GM23338 (cell line): ENCODE data around the gene ZNF562. TPM values are rescaled to one million over a fixed set of nuclear protein-coding genes. Genes with fewer than 3 reads are reported as not detected.

ENCODE experiments used
- ATAC-seq: fragments of 200-7000 bp; cut with Tn5 transposase; 3 replicates; pipeline ENCODE4 v1.9.1; 2020
- DNase-seq: peaks from one replicate; pipeline ENCODE4 v3.0.0-alpha.2; 2015; ENCODE audit warnings: low spot score
- H2AFZ ChIP-seq: fragments of 200-600 bp; sonication (generic); 2 replicates; pipeline ENCODE4 v1.8.0; 2016; ENCODE audit warnings: antibody characterized with exemption, mild to moderate bottlenecking, moderate library complexity
- H3F3A ChIP-seq: fragments of 200-600 bp; sonication (generic); replicated peaks from 2 replicates; pipeline ENCODE4 v1.8.0; 2017; ENCODE audit warnings: antibody characterized with exemption, mixed run types, low read depth
- H3K27ac ChIP-seq: fragments of 200-600 bp; sonication (generic); 2 replicates; pipeline ENCODE4 v1.6.1; 2016; ENCODE audit warnings: low read depth
- H3K27me3 ChIP-seq: fragments of 200-600 bp; sonication (generic); 2 replicates; pipeline ENCODE4 v1.8.0; 2016; ENCODE audit warnings: mild to moderate bottlenecking, mixed run types, moderate library complexity; ENCODE audit not compliant: insufficient read depth
- H3K36me3 ChIP-seq: fragments of 200-600 bp; sonication (generic); 2 replicates; pipeline ENCODE4 v1.8.0; 2016; ENCODE audit warnings: mild to moderate bottlenecking; ENCODE audit not compliant: insufficient read depth
- H3K4me1 ChIP-seq: fragments of 200-600 bp; sonication (generic); 2 replicates; pipeline ENCODE4 v1.8.0; 2016; ENCODE audit warnings: mild to moderate bottlenecking, moderate library complexity; ENCODE audit not compliant: insufficient read depth
- H3K4me2 ChIP-seq: fragments of 200-600 bp; sonication (generic); 2 replicates; pipeline ENCODE4 v1.7.1; 2017; ENCODE audit warnings: mixed run types
- H3K4me3 ChIP-seq: fragments of 200-600 bp; sonication (generic); 2 replicates; pipeline ENCODE4 v1.6.1; 2016; ENCODE audit warnings: mixed run types
- H3K79me2 ChIP-seq: fragments of 200-600 bp; sonication (generic); replicated peaks from 2 replicates; pipeline ENCODE4 v1.8.0; 2017; ENCODE audit warnings: mild to moderate bottlenecking; ENCODE audit not compliant: insufficient read depth
- H3K9me2 ChIP-seq: fragments of 200-600 bp; sonication (generic); 2 replicates; pipeline ENCODE4 v1.8.0; 2017; ENCODE audit not compliant: insufficient read depth
- H4K20me1 ChIP-seq: fragments of 200-600 bp; sonication (generic); replicated peaks from 2 replicates; pipeline ENCODE4 v1.8.0; 2017; ENCODE audit warnings: mild to moderate bottlenecking; ENCODE audit not compliant: insufficient read depth
- H3K27ac Mint-ChIP-seq: 2 replicates; pipeline ENCODE4 v1.8.0; 2020; ENCODE audit warnings: inconsistent platforms, mild to moderate bottlenecking, moderate library complexity, mixed read lengths
- H3K27me3 Mint-ChIP-seq: 3 replicates; pipeline ENCODE4 v1.8.0; 2022; ENCODE audit warnings: low read depth, mild to moderate bottlenecking, moderate library complexity, mixed read lengths, inconsistent platforms; ENCODE audit not compliant: insufficient read depth, poor library complexity
- H3K36me3 Mint-ChIP-seq: 3 replicates; pipeline ENCODE4 v1.8.0; 2021; ENCODE audit warnings: low read depth, mild to moderate bottlenecking, inconsistent platforms, moderate library complexity, mixed read lengths
- H3K4me1 Mint-ChIP-seq: 3 replicates; pipeline ENCODE4 v1.8.0; 2020; ENCODE audit warnings: mild to moderate bottlenecking, inconsistent platforms, mixed read lengths
- H3K4me3 Mint-ChIP-seq: 3 replicates; pipeline ENCODE4 v1.8.0; 2021; ENCODE audit warnings: moderate library complexity, mild to moderate bottlenecking, inconsistent platforms, mixed read lengths
- H3K9me3 Mint-ChIP-seq: 3 replicates; pipeline ENCODE4 v1.8.0; 2020; ENCODE audit warnings: moderate library complexity, mild to moderate bottlenecking, inconsistent platforms, mixed read lengths
- JUNB ChIP-seq: IDR thresholded peaks from one replicate; pipeline ENCODE4 v1.6.1; 2016; ENCODE audit warnings: antibody characterized with exemption; ENCODE audit not compliant: unreplicated experiment
- POLR2AphosphoS5 ChIP-seq: IDR thresholded peaks from 2 replicates; pipeline ENCODE4 v1.6.1; 2016; ENCODE audit warnings: antibody characterized with exemption, low read depth
- ZNF114 ChIP-seq: fragments of 250-450 bp; sonication (Bioruptor Pico); IDR thresholded peaks from 2 replicates; pipeline ENCODE4 v1.5.0; 2020; ENCODE audit warnings: mild to moderate bottlenecking, moderate library complexity
- polyA plus RNA-seq: library from polyadenylated mRNA; unstranded; fragments of >200 nt; fragmentation: Nextera tagmentation; extraction: Ambion mirVana; gene quantifications from 2 replicates; pipeline ENCODE4 v1.2.1, GENCODE V29; 2016
- total RNA-seq: library from RNA; depleted of rRNA; stranded (reverse); fragments of >200 nt; shearing (Covaris generic); gene quantifications from 2 replicates; pipeline ENCODE4 v1.2.3, GENCODE V29; 2014
- TF ChIP-seq, protein P1 (sequence below): IDR thresholded peaks from one replicate; pipeline ENCODE4 v1.6.1; 2018; ENCODE audit warnings: antibody characterized with exemption; ENCODE audit not compliant: unreplicated experiment
- TF ChIP-seq, protein P2 (sequence below): IDR thresholded peaks from 2 replicates; pipeline ENCODE4 v1.6.1; 2016; ENCODE audit warnings: antibody characterized with exemption

The ZNF562 gene
- total and polyA plus RNA-seq, 2 experiments from 2014 or later: 15.6 to 68.8 TPM

DNA sequence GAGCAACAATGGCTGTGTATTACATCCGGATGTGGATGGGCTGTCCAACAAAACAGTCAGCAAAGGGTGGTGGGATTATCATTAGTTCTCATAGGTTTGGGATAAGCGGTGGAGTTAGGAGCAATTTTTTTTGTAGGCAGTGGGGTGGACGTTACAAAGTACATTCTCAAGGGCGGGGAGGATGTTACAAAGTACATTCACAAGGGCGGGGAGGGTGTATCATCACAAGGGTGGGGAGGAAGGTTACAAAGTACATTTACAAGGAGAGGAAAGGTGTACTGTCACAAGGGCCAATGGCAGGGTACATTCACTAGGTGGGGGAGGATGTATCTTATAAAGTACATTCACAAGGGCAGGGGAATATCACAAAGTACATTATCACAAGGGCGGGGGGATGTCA is 33.1 kb downstream of the ZNF562 start:
- no peaks in the 10 kb centered on the region; the same call in 1 of the 2 replicates for H3K9me2 ChIP-seq
- no peak overlapping the region; the same call in 1 of the 2 replicates for H3K27ac Mint-ChIP-seq
- H4K20me1 ChIP-seq: no peaks in the 10 kb centered on the region
- H3K4me2 ChIP-seq: no peak overlapping the region
- H3K27me3 ChIP-seq: no peaks in the 10 kb centered on the region
- H3K36me3 Mint-ChIP-seq: peaks cover 34% of the 10 kb centered on the region
- TF ChIP-seq, protein P1, sequence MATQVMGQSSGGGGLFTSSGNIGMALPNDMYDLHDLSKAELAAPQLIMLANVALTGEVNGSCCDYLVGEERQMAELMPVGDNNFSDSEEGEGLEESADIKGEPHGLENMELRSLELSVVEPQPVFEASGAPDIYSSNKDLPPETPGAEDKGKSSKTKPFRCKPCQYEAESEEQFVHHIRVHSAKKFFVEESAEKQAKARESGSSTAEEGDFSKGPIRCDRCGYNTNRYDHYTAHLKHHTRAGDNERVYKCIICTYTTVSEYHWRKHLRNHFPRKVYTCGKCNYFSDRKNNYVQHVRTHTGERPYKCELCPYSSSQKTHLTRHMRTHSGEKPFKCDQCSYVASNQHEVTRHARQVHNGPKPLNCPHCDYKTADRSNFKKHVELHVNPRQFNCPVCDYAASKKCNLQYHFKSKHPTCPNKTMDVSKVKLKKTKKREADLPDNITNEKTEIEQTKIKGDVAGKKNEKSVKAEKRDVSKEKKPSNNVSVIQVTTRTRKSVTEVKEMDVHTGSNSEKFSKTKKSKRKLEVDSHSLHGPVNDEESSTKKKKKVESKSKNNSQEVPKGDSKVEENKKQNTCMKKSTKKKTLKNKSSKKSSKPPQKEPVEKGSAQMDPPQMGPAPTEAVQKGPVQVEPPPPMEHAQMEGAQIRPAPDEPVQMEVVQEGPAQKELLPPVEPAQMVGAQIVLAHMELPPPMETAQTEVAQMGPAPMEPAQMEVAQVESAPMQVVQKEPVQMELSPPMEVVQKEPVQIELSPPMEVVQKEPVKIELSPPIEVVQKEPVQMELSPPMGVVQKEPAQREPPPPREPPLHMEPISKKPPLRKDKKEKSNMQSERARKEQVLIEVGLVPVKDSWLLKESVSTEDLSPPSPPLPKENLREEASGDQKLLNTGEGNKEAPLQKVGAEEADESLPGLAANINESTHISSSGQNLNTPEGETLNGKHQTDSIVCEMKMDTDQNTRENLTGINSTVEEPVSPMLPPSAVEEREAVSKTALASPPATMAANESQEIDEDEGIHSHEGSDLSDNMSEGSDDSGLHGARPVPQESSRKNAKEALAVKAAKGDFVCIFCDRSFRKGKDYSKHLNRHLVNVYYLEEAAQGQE: no peak
- H3K27me3 Mint-ChIP-seq: peaks cover 6% of the 10 kb centered on the region
- H3K4me1 ChIP-seq: no peaks in the 10 kb centered on the region
- ATAC-seq (no peak), DNase-seq (peak; percentile 49)
- H3K9me3 Mint-ChIP-seq: no peaks in the 10 kb centered on the region
- H3K79me2 ChIP-seq: peaks cover 8% of the 10 kb centered on the region
- peaks cover 29% of the 10 kb centered on the region for H3K4me1 Mint-ChIP-seq
- no peak overlapping the region for H3K4me3 Mint-ChIP-seq
- no peak overlapping the region for H3K4me3 ChIP-seq
- no peak overlapping the region for H3K27ac ChIP-seq
- peaks cover 4% of the 10 kb centered on the region; the same call in 1 of the 2 replicates for H3K36me3 ChIP-seq
- no peaks in the 10 kb centered on the region for H3F3A ChIP-seq
- no peak overlapping the region for H2AFZ ChIP-seq

DNA sequence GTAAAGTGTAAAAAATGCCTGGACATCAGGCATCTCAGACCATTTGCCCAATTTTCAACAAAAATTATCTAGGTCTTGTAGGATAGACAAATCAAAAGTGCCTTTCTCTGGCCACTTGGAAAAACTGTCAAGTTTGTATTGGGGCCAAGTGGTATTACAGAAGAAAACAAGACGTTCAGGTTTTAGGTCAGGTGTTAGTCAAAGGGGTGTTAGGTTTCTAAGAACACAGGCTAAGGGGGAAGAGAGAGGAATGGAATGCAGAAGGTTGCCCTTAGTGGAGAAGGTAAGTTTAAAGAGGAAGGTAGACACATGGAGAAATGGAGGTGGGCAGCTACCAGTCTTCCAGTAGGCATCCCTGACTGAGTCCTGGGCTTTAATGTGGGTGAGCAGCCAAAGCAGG is 33.9 kb downstream of the ZNF562 start:
- TF ChIP-seq ZNF114 (CRISPR knock-in tag) (no peak), JUNB (no peak), POLR2AphosphoS5 (no peak)
- TF ChIP-seq, protein P2, sequence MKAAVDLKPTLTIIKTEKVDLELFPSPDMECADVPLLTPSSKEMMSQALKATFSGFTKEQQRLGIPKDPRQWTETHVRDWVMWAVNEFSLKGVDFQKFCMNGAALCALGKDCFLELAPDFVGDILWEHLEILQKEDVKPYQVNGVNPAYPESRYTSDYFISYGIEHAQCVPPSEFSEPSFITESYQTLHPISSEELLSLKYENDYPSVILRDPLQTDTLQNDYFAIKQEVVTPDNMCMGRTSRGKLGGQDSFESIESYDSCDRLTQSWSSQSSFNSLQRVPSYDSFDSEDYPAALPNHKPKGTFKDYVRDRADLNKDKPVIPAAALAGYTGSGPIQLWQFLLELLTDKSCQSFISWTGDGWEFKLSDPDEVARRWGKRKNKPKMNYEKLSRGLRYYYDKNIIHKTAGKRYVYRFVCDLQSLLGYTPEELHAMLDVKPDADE: no peak
- no peak for ATAC-seq

DNA sequence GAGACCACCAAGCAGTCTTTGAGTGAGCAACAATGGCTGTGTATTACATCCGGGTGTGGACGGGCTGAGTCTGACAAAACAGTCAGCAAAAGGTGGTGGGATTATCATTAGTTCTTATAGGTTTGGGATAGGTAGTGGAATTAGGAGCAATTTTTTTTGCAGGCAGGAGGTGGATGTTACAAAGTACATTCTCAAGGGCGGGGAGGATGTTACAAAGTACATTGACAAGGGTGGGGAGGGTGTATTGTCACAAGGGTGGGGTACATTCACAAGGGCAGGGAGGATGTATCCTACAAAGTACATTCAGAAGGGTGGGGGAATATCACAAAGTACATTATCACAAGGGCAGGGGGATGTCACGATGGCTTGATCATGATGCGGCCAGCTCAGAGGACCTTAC is 38.9 kb downstream of the ZNF562 start:
- DNase-seq (no peak), ATAC-seq (no peak)
- no peak overlapping the region for H3K27ac ChIP-seq
- TF ChIP-seq, protein P1: no peak
- TF ChIP-seq, protein P2: no peak
- TF ChIP-seq POLR2AphosphoS5: no peak
- no peaks in the 10 kb centered on the region for H4K20me1 ChIP-seq
- Mint-ChIP-seq H3K4me1 (peaks cover 10% of the 10 kb centered on the region), H3K36me3 (peaks cover 29% of the 10 kb centered on the region), H3K27me3 (peaks cover 2% of the 10 kb centered on the region), H3K4me3 (no peak overlapping the region), H3K27ac (no peak overlapping the region), H3K9me3 (no peaks in the 10 kb centered on the region)
- no peaks in the 10 kb centered on the region for H3F3A ChIP-seq
- H3K27me3 ChIP-seq: no peaks in the 10 kb centered on the region
- H3K9me2 ChIP-seq: no peaks in the 10 kb centered on the region; the same call in 1 of the 2 replicates
- H3K4me1 ChIP-seq: no peaks in the 10 kb centered on the region
- peaks cover 7% of the 10 kb centered on the region; the same call in 1 of the 2 replicates for H3K36me3 ChIP-seq
- no peak overlapping the region for H2AFZ ChIP-seq
- no peaks in the 10 kb centered on the region for H3K79me2 ChIP-seq
- no peak overlapping the region for H3K4me3 ChIP-seq
- H3K4me2 ChIP-seq: no peak overlapping the region

More for the DNA sequence above, 33.9 kb downstream of the ZNF562 start:
- no peaks in the 10 kb centered on the region for H3K27me3 ChIP-seq
- no peaks in the 10 kb centered on the region for H3K79me2 ChIP-seq
- H3F3A ChIP-seq: no peaks in the 10 kb centered on the region
- Mint-ChIP-seq H3K4me1 (peaks cover 25% of the 10 kb centered on the region), H3K4me3 (no peak overlapping the region; the same call in 2 of the 3 replicates), H3K9me3 (no peaks in the 10 kb centered on the region), H3K36me3 (peaks cover 29% of the 10 kb centered on the region), H3K27ac (peak overlapping the region; percentile 74), H3K27me3 (peaks cover 4% of the 10 kb centered on the region)
- peaks cover 4% of the 10 kb centered on the region; the same call in 1 of the 2 replicates for H3K36me3 ChIP-seq
- H2AFZ ChIP-seq: no peak overlapping the region
- H3K9me2 ChIP-seq: no peaks in the 10 kb centered on the region; the same call in 1 of the 2 replicates
- H3K4me2 ChIP-seq: no peak overlapping the region
- no peaks in the 10 kb centered on the region for H4K20me1 ChIP-seq
- H3K27ac ChIP-seq: no peak overlapping the region
- DNase-seq: no peak
- H3K4me1 ChIP-seq: no peaks in the 10 kb centered on the region
- no peak overlapping the region for H3K4me3 ChIP-seq
